ENCODE results near the gene CALM3. TPM values are rescaled to one million over a fixed set of nuclear protein-coding genes. Genes with fewer than 3 reads are reported as not detected.

CALM3 gene
- total RNA-seq, 1 donor, result 210 TPM

DNA sequence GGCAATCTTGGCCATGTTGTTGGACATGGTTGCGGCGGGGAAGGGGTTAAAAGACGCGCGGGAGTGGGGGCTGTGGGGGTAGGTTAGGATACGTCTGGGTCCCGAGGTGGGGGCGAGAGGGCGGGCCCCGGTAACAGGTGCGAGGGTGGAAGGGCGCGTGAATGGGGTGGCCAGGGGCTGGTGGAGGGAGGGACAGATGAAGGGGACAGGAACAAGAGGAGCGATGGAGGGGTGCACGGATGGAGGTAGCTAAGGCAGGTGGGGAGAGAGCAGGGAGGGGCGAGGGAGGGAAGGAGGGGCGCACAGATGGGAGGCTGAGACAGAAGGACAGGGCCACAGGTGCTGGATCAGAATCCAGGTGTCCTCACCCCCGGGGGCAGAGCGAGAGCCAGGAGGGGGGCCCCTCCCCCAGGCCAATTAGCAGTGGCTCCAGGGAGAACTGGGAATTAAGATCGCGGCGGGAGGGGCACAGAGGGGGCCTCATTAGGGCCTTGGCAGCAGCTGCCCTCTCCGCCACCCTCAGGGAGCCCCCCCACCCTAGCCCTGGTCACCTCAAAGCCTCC is 33.6 kb downstream of the CALM3 start:
- TF ChIP-seq, protein P1, sequence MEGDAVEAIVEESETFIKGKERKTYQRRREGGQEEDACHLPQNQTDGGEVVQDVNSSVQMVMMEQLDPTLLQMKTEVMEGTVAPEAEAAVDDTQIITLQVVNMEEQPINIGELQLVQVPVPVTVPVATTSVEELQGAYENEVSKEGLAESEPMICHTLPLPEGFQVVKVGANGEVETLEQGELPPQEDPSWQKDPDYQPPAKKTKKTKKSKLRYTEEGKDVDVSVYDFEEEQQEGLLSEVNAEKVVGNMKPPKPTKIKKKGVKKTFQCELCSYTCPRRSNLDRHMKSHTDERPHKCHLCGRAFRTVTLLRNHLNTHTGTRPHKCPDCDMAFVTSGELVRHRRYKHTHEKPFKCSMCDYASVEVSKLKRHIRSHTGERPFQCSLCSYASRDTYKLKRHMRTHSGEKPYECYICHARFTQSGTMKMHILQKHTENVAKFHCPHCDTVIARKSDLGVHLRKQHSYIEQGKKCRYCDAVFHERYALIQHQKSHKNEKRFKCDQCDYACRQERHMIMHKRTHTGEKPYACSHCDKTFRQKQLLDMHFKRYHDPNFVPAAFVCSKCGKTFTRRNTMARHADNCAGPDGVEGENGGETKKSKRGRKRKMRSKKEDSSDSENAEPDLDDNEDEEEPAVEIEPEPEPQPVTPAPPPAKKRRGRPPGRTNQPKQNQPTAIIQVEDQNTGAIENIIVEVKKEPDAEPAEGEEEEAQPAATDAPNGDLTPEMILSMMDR (IDR thresholded peaks at IDR 0.05; ENCODE audit: insufficient read depth, low read length), result no peak
- DNase-seq (ENCODE audit: low read depth), result no peak
- peak overlapping the region; percentile 44 for H3K4me3 ChIP-seq (ENCODE audit: low read depth, low read length)

DNA sequence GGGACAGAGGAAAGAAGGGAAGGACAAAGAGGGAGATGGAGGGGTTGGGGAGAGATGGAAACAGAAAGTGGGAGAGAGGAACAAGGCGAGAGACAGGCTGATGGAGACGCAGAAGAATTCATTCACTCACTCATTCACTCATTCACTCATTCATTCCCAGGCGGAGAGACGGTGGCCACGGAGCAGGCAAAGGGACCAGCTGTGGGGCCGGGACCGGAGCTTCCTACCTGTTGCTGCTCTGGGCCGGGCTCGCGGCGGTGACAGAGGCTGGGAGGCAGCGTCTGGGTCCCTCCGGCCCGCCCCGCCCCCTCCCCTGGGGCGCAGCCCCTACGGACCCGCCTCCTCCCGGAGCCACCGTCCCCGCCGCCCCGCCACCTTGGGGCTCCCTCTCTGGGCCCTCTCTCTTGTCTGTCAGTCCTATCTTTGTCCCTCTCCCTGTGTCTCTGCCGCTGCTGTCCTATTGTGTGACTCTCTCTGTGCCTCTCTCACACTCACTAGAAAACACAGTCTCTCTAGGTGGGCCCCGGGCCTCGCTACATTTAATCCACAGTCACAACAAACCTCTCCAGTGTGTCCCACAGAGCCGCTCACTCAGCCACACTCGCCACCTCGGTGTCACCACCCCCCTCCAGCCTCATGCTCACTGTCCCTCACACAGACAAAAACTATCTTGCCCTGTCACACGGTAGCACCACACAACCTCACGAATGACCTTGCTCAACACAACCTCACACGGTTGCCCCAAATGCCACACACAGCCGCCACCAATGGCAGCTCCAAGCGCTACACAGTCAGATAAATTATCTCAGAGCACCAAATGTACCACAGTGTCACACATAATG is 35.0 kb downstream of the CALM3 start, which contains the start of gene GNG8:
GNG8 (minus strand) TSS at position 283 of the 842 bp plus-strand sequence. CDS start 1,520 bp downstream, outside the sequence.
- H3K4me3 ChIP-seq (ENCODE audit: low read depth, low read length), result no peak within 1 kb of the TSS
- TF ChIP-seq, protein P1 (IDR thresholded peaks at IDR 0.05; ENCODE audit: insufficient read depth, low read length), result no peak
- DNase-seq (ENCODE audit: low read depth), result no peak

DNA sequence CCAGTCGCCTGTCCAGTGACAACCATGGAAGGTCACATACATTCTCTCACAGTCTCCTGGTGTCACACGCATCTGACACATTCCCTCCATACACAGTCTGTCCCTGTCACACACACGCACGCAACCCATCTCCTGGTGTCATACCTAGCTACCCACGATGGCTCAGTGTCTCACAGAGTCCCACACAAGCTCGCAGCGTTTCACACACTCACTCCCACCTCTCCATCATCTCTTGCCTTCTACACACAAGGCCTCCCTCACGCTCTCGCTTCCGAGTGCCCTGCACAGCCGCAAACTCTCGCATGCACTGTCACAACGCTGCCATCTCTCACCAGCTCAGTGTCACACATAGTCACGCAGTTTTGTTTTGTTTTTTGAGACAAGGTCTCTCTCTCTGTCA is 36.1 kb downstream of the CALM3 start:
- TF ChIP-seq, protein P1 (IDR thresholded peaks at IDR 0.05; ENCODE audit: insufficient read depth, low read length), result no peak
- DNase-seq (ENCODE audit: low read depth), result no peak
- no peak overlapping the region for H3K4me3 ChIP-seq (ENCODE audit: low read depth, low read length)

DNA sequence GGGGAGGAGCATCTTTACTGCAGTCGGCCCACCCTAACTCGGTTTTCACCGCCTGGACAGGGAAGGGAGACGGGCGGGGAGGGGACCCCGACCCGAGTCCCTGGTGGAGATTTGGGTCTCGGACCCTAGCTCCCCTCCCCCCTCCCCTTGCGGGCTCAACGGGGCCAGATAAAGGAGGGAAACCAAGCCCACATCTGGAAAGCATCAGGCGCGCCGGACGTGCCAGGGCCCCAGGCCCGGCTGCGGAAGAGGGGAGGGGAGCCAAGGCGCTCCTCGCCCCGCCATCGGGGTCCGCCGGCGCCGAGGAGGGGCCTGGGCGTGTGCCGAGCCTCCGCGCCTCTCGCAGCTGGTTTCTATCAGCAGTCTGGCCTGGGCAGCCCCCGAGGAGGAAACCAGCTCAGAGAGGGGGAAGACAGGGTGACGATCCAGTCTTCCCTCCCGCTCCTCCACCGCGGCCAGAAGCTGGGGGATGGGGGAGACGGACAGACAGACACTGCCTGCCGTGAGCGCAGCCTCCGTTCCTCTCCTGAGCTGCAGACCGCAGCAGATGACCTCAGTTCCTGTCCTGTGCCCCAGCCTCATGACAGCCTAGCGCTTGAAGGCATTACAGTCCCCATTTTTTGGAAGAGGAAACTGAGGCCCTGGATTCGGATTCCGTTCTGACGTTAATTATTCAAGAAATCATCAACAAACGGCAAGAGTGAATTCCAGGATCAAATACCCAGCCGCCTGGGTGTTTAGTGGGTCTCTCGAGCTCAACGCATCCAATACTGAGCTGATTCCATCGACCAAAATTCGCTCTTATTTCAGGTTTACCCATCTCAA is 38.4 kb downstream of the CALM3 start:
- TF ChIP-seq, protein P1 (IDR thresholded peaks at IDR 0.05; ENCODE audit: insufficient read depth, low read length), result no peak
- H3K4me3 ChIP-seq (ENCODE audit: low read depth, low read length), result peak overlapping the region; percentile 72
- DNase-seq (ENCODE audit: low read depth), result peak; percentile 87

- no peak overlapping the region for H3K4me3 ChIP-seq (ENCODE audit: low read depth, low read length)
- TF ChIP-seq, protein P1 (IDR thresholded peaks at IDR 0.05; ENCODE audit: insufficient read depth, low read length), result no peak
- DNase-seq (ENCODE audit: low read depth), result no peak
These were observed 39.5 kb downstream of the CALM3 start for GRCh38 chr19:46640656-46641055.

- H3K4me3 ChIP-seq (ENCODE audit: low read depth, low read length), result no peak overlapping the region
- DNase-seq (ENCODE audit: low read depth), result no peak
- TF ChIP-seq, protein P1 (IDR thresholded peaks at IDR 0.05; ENCODE audit: insufficient read depth, low read length), result no peak
These were observed 43.6 kb downstream of the CALM3 start for GRCh38 chr19:46644720-46645119.

All from fibroblast of the aortic adventitia (primary cell).